ENCODE results near the gene TRIP10. TPM values are rescaled to one million over a fixed set of nuclear protein-coding genes. Genes with fewer than 3 reads are reported as not detected.
"Not testable (repeated sequence)": the region's sequence is repeated elsewhere in the genome, so short reads cannot be mapped to it uniquely, and the experiment has no call there.

The TRIP10 gene
- total RNA-seq, 1 donor from 2014 or later: 16.7 TPM

DNA sequence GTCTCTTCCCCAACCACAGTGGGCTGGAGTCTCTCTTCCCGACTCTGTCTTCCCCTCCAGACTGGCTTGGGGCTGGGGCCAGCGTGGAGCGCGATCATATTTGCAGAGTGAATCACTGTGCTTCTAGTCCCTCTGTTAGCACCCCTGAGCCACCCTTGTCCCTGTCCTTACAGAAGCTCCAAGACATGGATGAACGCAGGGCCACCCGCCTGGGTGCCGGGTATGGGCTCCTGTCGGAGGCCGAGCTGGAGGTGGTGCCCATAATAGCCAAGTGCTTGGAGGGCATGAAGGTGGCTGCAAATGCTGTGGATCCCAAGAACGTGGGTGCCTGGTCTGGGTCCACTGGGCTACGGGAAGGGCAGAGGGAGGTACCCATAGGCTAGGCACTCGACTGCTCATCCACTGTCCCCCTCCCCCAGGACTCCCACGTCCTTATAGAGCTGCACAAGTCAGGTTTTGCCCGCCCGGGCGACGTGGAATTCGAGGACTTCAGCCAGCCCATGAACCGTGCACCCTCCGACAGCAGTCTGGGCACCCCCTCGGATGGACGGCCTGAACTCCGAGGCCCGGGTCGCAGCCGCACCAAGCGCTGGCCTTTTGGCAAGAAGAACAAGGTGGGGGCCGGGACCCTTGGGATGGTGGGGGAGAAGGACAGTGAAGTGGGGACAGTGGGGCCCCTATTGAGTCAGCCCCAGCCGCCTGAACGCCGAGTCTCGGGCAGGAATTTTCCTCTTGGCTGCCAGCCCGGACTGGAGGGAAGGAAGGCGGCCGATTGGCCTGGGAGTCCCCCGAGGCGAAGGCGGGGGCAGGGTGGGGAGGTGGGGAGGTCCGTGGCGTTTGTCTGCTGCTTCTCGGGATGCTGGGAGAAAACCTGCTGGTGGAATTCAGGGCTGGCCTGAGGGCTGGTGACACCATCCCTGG is 5.2 kb downstream of the TRIP10 start:
- H3K4me1 Mint-ChIP-seq (ENCODE audit: low read depth, unreplicated experiment): peaks cover 5% of the 10 kb centered on the region
- no peak overlapping the region for H3K4me3 Mint-ChIP-seq (ENCODE audit: unreplicated experiment)
- TF ChIP-seq CTCF (IDR thresholded peaks at IDR 0.05; ENCODE audit: partially characterized antibody, unreplicated experiment): no peak

GRCh38 chr19:6745965-6746364 is 6.5 kb downstream of the TRIP10 start:
- peaks cover 5% of the 10 kb centered on the region for H3K4me1 Mint-ChIP-seq (ENCODE audit: low read depth, unreplicated experiment)
- no peak for TF ChIP-seq CTCF (IDR thresholded peaks at IDR 0.05; ENCODE audit: partially characterized antibody, unreplicated experiment)
- peaks cover 2% of the 10 kb centered on the region for H3K9me3 Mint-ChIP-seq (ENCODE audit: unreplicated experiment)
- H3K4me3 Mint-ChIP-seq (ENCODE audit: unreplicated experiment): peak overlapping the region; percentile 43
- H3K27ac Mint-ChIP-seq (ENCODE audit: unreplicated experiment): no peak overlapping the region
- H3K27me3 Mint-ChIP-seq (ENCODE audit: unreplicated experiment): peaks cover 2% of the 10 kb centered on the region
- H3K36me3 Mint-ChIP-seq (ENCODE audit: unreplicated experiment): peaks cover 7% of the 10 kb centered on the region
- no peak for DNase-seq

More for the DNA sequence above, 5.2 kb downstream of the TRIP10 start:
- Mint-ChIP-seq H3K27ac (ENCODE audit: unreplicated experiment) (no peak overlapping the region), H3K9me3 (ENCODE audit: unreplicated experiment) (peaks cover 2% of the 10 kb centered on the region), H3K36me3 (ENCODE audit: unreplicated experiment) (peaks cover 7% of the 10 kb centered on the region), H3K27me3 (ENCODE audit: unreplicated experiment) (peaks cover 2% of the 10 kb centered on the region)
- DNase-seq: peak; percentile 54

DNA sequence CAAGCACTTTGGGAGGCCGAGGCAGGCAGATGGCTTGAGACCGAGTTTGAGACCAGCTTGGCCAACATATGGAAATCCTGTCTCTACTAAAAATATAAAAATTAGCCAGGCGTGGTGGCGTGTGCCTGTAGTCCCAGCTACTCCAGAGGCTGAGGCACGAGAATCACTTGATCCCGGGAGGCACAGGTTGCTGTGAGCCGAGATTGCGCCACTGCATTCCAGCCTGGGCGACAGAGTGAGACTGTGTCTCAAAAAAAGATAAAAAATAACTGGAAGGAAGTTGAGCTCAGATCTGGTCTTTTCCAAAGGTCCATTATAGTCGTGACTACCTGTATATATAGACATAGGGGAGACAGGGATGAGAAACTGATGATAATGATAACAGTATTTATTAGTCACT is 9.1 kb downstream of the TRIP10 start:
- H3K36me3 Mint-ChIP-seq (ENCODE audit: unreplicated experiment); H3K27me3 Mint-ChIP-seq (ENCODE audit: unreplicated experiment); DNase-seq; H3K4me1 Mint-ChIP-seq (ENCODE audit: low read depth, unreplicated experiment); H3K27ac Mint-ChIP-seq (ENCODE audit: unreplicated experiment); H3K9me3 Mint-ChIP-seq (ENCODE audit: unreplicated experiment); H3K4me3 Mint-ChIP-seq (ENCODE audit: unreplicated experiment): not testable (repeated sequence)

DNA sequence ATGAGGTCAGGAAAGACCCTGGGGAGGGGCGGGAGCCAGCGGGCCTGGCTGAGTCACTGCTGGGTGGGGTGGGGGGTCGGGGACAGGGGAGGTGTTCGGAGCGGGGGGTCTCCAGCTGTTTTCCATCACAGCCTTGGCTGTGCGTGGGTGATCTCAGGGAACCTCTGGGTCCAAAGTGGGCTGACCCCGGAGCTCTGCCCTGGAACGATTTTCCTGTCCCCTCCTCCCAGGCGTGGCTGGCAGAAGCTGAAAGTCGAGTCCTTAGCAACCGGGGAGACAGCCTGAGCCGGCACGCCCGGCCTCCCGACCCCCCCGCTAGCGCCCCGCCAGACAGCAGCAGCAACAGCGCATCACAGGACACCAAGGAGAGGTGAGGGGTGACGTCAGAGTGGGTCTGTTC is 10.6 kb downstream of the TRIP10 start:
- peaks cover 6% of the 10 kb centered on the region for H3K9me3 Mint-ChIP-seq (ENCODE audit: unreplicated experiment)
- peaks cover 7% of the 10 kb centered on the region for H3K36me3 Mint-ChIP-seq (ENCODE audit: unreplicated experiment)
- DNase-seq: no peak
- no peak overlapping the region for H3K4me3 Mint-ChIP-seq (ENCODE audit: unreplicated experiment)
- peaks cover 2% of the 10 kb centered on the region for H3K27me3 Mint-ChIP-seq (ENCODE audit: unreplicated experiment)
- no peak overlapping the region for H3K27ac Mint-ChIP-seq (ENCODE audit: unreplicated experiment)
- peaks cover 5% of the 10 kb centered on the region for H3K4me1 Mint-ChIP-seq (ENCODE audit: low read depth, unreplicated experiment)
- no peak for TF ChIP-seq CTCF (IDR thresholded peaks at IDR 0.05; ENCODE audit: partially characterized antibody, unreplicated experiment)

- H3K27me3 Mint-ChIP-seq (ENCODE audit: unreplicated experiment): peaks cover 4% of the 10 kb centered on the region
- DNase-seq: no peak
- no peak for TF ChIP-seq CTCF (IDR thresholded peaks at IDR 0.05; ENCODE audit: partially characterized antibody, unreplicated experiment)
- H3K36me3 Mint-ChIP-seq (ENCODE audit: unreplicated experiment): no peaks in the 10 kb centered on the region
- H3K4me3 Mint-ChIP-seq (ENCODE audit: unreplicated experiment): no peak overlapping the region
- no peak overlapping the region for H3K27ac Mint-ChIP-seq (ENCODE audit: unreplicated experiment)
- H3K4me1 Mint-ChIP-seq (ENCODE audit: low read depth, unreplicated experiment): no peaks in the 10 kb centered on the region
- peaks cover 5% of the 10 kb centered on the region for H3K9me3 Mint-ChIP-seq (ENCODE audit: unreplicated experiment)
Measured at GRCh38 chr19:6751189-6751588, 11.7 kb downstream of the TRIP10 start.

Data from glutamatergic neuron (in vitro differentiated cells).